K562 (cell line): ENCODE results near the gene MCM7. TPM values are rescaled to one million over a fixed set of nuclear protein-coding genes. Genes with fewer than 3 reads are reported as not detected.

Source experiments
- CGGBP1 ChIP-seq: fragments of 250-450 bp; sonication (Bioruptor Pico); IDR thresholded peaks from 2 replicates; pipeline ENCODE4 v1.9.0; 2021; ENCODE audit warnings: mild to moderate bottlenecking
- ETS1 ChIP-seq: conservative IDR thresholded peaks from 2 replicates; pipeline ENCODE4 v1.6.1; 2011; ENCODE audit warnings: low read depth, mild to moderate bottlenecking, low read length; ENCODE audit not compliant: control insufficient read depth
- HDAC2 ChIP-seq: fragments of 450-650 bp; IDR thresholded peaks from 2 replicates; pipeline ENCODE4 v1.6.1; 2016; ENCODE audit warnings: mild to moderate bottlenecking
- ID3 ChIP-seq, 2 experiments: fragments of 250-450 bp in 1 of 2; fragments of 450-650 bp in 1 of 2; sonication (Bioruptor Pico) in 1 of 2; IDR thresholded peaks; 2 replicates each; pipeline versions ENCODE4 v1.6.1 to v1.8.0; 2016 to 2021; ENCODE audit warnings: mild to moderate bottlenecking in 2 of 2, moderate library complexity in 2 of 2, missing compliant biosample characterization in 1 of 2, missing genetic modification characterization in 1 of 2
- IRF2 ChIP-seq: sonication (generic); formaldehyde crosslinking; IDR thresholded peaks from 2 replicates; pipeline ENCODE4 v1.8.1; 2022; ENCODE audit warnings: mild to moderate bottlenecking, missing genetic modification reagents
- KAT7 ChIP-seq: sonication (generic); formaldehyde crosslinking; IDR thresholded peaks from 2 replicates; pipeline ENCODE4 v1.8.0; 2022; ENCODE audit warnings: missing genetic modification reagents, mild to moderate bottlenecking, borderline replicate concordance
- PHF21A ChIP-seq: fragments of 450-650 bp; IDR thresholded peaks from 2 replicates; pipeline ENCODE4 v1.6.1; 2017; ENCODE audit warnings: low read depth, borderline replicate concordance
- PTRF ChIP-seq: fragments of 450-650 bp; IDR thresholded peaks from 2 replicates; pipeline ENCODE4 v1.6.1; 2016; ENCODE audit warnings: mild to moderate bottlenecking, missing genetic modification characterization, missing compliant biosample characterization
- RCOR1 ChIP-seq, 2 experiments: IDR thresholded peaks; 2 replicates each; pipeline ENCODE4 v1.6.1; 2012; ENCODE audit warnings: low read depth in 2 of 2, low read length in 2 of 2, borderline replicate concordance in 1 of 2, improper control_type of control experiment in 1 of 2
- RFX5 ChIP-seq: IDR thresholded peaks from 2 replicates; pipeline ENCODE4 v1.6.1; 2011; ENCODE audit warnings: low read depth, mild to moderate bottlenecking, improper control_type of control experiment, low read length
- SAP30 ChIP-seq: fragments of 200-600 bp; sonication (generic); IDR thresholded peaks from 2 replicates; pipeline ENCODE4 v1.6.1; 2012; ENCODE audit warnings: borderline replicate concordance, low read depth, mild to moderate bottlenecking, moderate library complexity, low read length, control low read depth, inconsistent platforms; ENCODE audit not compliant: insufficient read depth, poor library complexity, severe bottlenecking
- TCF7 ChIP-seq: sonication (generic); IDR thresholded peaks from 2 replicates; pipeline ENCODE4 v1.6.1; 2016; ENCODE audit warnings: antibody characterized with exemption, borderline replicate concordance
- THRB ChIP-seq: fragments of 450-650 bp; formaldehyde crosslinking; conservative IDR thresholded peaks from 2 replicates; pipeline ENCODE4 v1.4.0; 2022; ENCODE audit warnings: mild to moderate bottlenecking, missing genetic modification characterization
- TOE1 ChIP-seq, 2 experiments: fragments of 450-650 bp in 1 of 2; sonication (generic) in 1 of 2; formaldehyde crosslinking in 1 of 2; IDR thresholded peaks; 2 replicates each; pipeline versions ENCODE4 v1.7.1 to v1.8.0; 2016 to 2022; ENCODE audit warnings: borderline replicate concordance in 2 of 2, mild to moderate bottlenecking in 2 of 2, antibody characterized with exemption in 1 of 2, inconsistent platforms in 1 of 2, low read depth in 1 of 2, missing genetic modification reagents in 1 of 2, moderate library complexity in 1 of 2
- XRCC5 ChIP-seq: fragments of 200-400 bp; formaldehyde crosslinking; IDR thresholded peaks from 2 replicates; pipeline ENCODE4 v1.6.1; 2017; ENCODE audit warnings: low read depth, mild to moderate bottlenecking, low read length
- ZBTB5 ChIP-seq: fragments of 450-650 bp; IDR thresholded peaks from 2 replicates; pipeline ENCODE4 v1.6.1; 2017; ENCODE audit warnings: antibody characterized with exemption
- ZFX ChIP-seq: sonication (generic); formaldehyde crosslinking; IDR thresholded peaks from 2 replicates; pipeline ENCODE4 v1.8.0; 2022; ENCODE audit warnings: mild to moderate bottlenecking, missing genetic modification reagents, moderate library complexity
- ZKSCAN1 ChIP-seq: fragments of 150-350 bp; IDR thresholded peaks from 2 replicates; pipeline ENCODE4 v1.6.1; 2016; ENCODE audit warnings: low read depth, low read length
- ZNF253 ChIP-seq: fragments of 250-450 bp; sonication (Bioruptor Pico); conservative IDR thresholded peaks from 2 replicates; pipeline ENCODE4 v1.6.1; 2021; ENCODE audit warnings: mild to moderate bottlenecking
- ZNF561 ChIP-seq: fragments of 450-650 bp; formaldehyde crosslinking; conservative IDR thresholded peaks from 2 replicates; pipeline ENCODE4 v1.4.0; 2020; ENCODE audit warnings: mild to moderate bottlenecking, moderate library complexity
- polyA plus RNA-seq, 8 experiments: library from polyadenylated mRNA; depleted of rRNA in 4 of 8; stranded (reverse) in 5 of 8; unstranded in 3 of 8; fragments of >200 nt; fragmentation: Nextera tagmentation in 2 of 8; fragmentation: Illumina TruSeq in 1 of 8; extraction: Ambion mirVana in 2 of 8; extraction: Trizol in 1 of 8; gene quantifications; 2 replicates each; pipeline versions ENCODE4 v1.2.1 to v1.2.3, GENCODE V29; 2011 to 2014; ENCODE audit warnings: inconsistent platforms in 1 of 8, missing spikeins in 1 of 8
- total RNA-seq, 7 experiments: library from RNA; depleted of rRNA in 6 of 7; stranded (reverse); fragments of >200 nt in 6 of 7; fragmentation: Illumina TruSeq in 2 of 7; extraction: Trizol in 2 of 7; gene quantifications; 2 replicates each; pipeline versions ENCODE4 v1.2.1 to v1.2.3, GENCODE V29; 2011 to 2021; ENCODE audit warnings: low replicate concordance in 1 of 7

MCM7 gene
- total and polyA plus RNA-seq, 9 of the 15 experiments (the other 6 are each of a cell fraction or from before 2014, with no cell fraction given) = 329 to 856 (median 437) TPM

- TF ChIP-seq CGGBP1 (CRISPR knock-in tag) (no peak), ETS1 (peak; percentile 67; the same call in 1 of the 2 replicates), TCF7 (no peak), HDAC2 (peak; percentile 96), RFX5 (no peak), PTRF (tag) (no peak), ID3 (CRISPR knock-in tag; IDR thresholded peaks at IDR 0.05) (no peak), ID3 (tag; IDR thresholded peaks at IDR 0.05) (0 out of 2 replicates have a peak, but pooled peaks have one; percentile 35), RCOR1 (IDR thresholded peaks at IDR 0.05; ENCODE audit: borderline replicate concordance in 1 of 2, low read depth in 2 of 2, low read length in 2 of 2) (0 out of 4 replicates have a peak, but pooled peaks of 1 of the 2 experiments have one; percentile 6), ZKSCAN1 (no peak), SAP30 (peak; percentile 93), IRF2 (CRISPR knock-in tag) (no peak), PHF21A (peak; percentile 50; the same call in 1 of the 2 replicates), ZBTB5 (no peak), ZNF253 (CRISPR knock-in tag) (no peak), KAT7 (CRISPR knock-in tag) (no peak), XRCC5 (0 out of 2 replicates have a peak, but pooled peaks have one; percentile 55), TOE1 (IDR thresholded peaks at IDR 0.05; ENCODE audit: borderline replicate concordance) (peak; percentile 85), TOE1 (CRISPR knock-in tag; IDR thresholded peaks at IDR 0.05; ENCODE audit: borderline replicate concordance, low read depth) (no peak), THRB (CRISPR knock-in tag) (no peak), ZFX (CRISPR knock-in tag) (peak; percentile 73), ZNF561 (CRISPR knock-in tag) (no peak)
Measured at GRCh38 chr7:100049441-100050291, 51.5 kb downstream of the MCM7 start, which contains the start of gene ZSCAN21 (continued).
